Measurements from ENCODE around the gene ING5.

The ING5 gene

GRCh38 chr2:241686324-241686649 lies 15.6 kb upstream of the ING5 start:
- Histone ChIP-seq H3K36me3 (ENCODE audit: control insufficient read depth, low read length) (peaks cover 83% of the 10 kb centered on the region), H3K27ac (ENCODE audit: low read depth, low read length) (peak overlapping the region; percentile 44), H3K79me2 (ENCODE audit: control insufficient read depth, low read length) (peaks cover 95% of the 10 kb centered on the region), H3K9me3 (ENCODE audit: control insufficient read depth, insufficient read depth, low read length) (no peaks in the 10 kb centered on the region), H3K27me3 (ENCODE audit: control insufficient read depth, low read length) (no peaks in the 10 kb centered on the region), H3K4me3 (ENCODE audit: low read length) (peak overlapping the region; percentile 85), H3K4me1 (ENCODE audit: control insufficient read depth, low read length) (peaks cover 25% of the 10 kb centered on the region), H4K20me1 (ENCODE audit: control insufficient read depth, insufficient read depth, low read depth, low read length) (peaks cover 3% of the 10 kb centered on the region; the same call in 1 of the 2 replicates), H3F3A (ENCODE audit: control insufficient read depth, insufficient read depth) (no peaks in the 10 kb centered on the region), H3K9me2 (replicated peaks; ENCODE audit: control insufficient read depth, low read length) (no peaks in the 10 kb centered on the region), H3K4me2 (ENCODE audit: low read length) (peak overlapping the region; percentile 82)
- TF ChIP-seq, protein P1, sequence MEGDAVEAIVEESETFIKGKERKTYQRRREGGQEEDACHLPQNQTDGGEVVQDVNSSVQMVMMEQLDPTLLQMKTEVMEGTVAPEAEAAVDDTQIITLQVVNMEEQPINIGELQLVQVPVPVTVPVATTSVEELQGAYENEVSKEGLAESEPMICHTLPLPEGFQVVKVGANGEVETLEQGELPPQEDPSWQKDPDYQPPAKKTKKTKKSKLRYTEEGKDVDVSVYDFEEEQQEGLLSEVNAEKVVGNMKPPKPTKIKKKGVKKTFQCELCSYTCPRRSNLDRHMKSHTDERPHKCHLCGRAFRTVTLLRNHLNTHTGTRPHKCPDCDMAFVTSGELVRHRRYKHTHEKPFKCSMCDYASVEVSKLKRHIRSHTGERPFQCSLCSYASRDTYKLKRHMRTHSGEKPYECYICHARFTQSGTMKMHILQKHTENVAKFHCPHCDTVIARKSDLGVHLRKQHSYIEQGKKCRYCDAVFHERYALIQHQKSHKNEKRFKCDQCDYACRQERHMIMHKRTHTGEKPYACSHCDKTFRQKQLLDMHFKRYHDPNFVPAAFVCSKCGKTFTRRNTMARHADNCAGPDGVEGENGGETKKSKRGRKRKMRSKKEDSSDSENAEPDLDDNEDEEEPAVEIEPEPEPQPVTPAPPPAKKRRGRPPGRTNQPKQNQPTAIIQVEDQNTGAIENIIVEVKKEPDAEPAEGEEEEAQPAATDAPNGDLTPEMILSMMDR (IDR thresholded peaks at IDR 0.05; ENCODE audit: low read depth, low read length, poor library complexity, severe bottlenecking), result no peak
- no peak for TF ChIP-seq EZH2phosphoT487 (IDR thresholded peaks at IDR 0.05; ENCODE audit: borderline replicate concordance, low read length)

DNA sequence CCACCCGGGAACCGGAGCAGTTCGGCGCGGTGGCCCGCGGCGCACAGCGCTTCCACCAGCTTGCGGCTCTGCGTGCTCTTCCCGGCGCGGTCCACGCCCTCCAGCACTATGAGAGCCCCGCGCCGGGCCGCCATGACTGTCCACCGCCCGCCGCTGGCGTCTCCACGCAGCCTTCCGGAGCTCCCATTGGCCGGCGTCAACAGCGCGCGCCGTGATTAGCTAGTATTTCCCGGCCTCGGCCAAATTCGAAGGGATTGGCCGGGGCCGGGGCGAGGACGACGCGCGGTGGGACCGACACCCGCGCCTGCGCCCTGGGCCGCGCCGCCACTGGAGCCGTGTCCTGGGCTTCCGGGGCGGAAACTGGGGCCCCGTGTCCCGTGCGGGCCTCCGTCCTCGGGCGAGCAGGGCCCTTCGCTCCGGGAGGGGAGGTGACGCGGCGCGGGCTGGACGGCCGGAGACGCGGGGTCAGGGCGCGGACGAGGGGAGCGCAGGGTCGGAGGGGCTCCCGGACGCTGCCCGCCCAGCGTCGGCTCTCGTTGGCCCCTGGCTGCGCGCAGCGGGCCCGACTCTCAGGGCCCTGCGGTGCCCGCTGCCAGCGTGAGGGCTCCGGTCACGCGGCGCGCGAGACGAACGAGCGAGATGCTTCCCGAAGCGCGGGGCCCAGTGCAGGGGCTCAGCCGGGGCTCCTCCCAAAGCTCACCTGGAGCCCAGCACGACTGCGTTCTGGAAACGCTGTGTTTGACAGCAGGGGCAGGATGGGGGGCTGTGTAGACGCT lies 15.0 kb upstream of the ING5 start, which contains the start of gene DTYMK:
DTYMK (minus strand) TSS at position 166 of the 776 bp plus-strand sequence; CDS start at position 134, 32 bp downstream.
- Histone ChIP-seq H3K27ac (ENCODE audit: low read depth, low read length) (peak within 1 kb of the TSS; percentile 63), H3K9me2 (replicated peaks; ENCODE audit: control insufficient read depth, low read length) (no peaks in the 10 kb centered on the region), H4K20me1 (ENCODE audit: control insufficient read depth, insufficient read depth, low read depth, low read length) (peaks cover 3% of the 10 kb centered on the region; the same call in 1 of the 2 replicates), H3K4me2 (ENCODE audit: low read length) (peak within 1 kb of the TSS; percentile 92), H3K36me3 (ENCODE audit: control insufficient read depth, low read length) (peaks cover 83% of the 10 kb centered on the region), H3K4me3 (ENCODE audit: low read length) (peak within 1 kb of the TSS; percentile 85), H3K79me2 (ENCODE audit: control insufficient read depth, low read length) (peaks cover 95% of the 10 kb centered on the region), H3F3A (ENCODE audit: control insufficient read depth, insufficient read depth) (no peaks in the 10 kb centered on the region), H3K9me3 (ENCODE audit: control insufficient read depth, insufficient read depth, low read length) (no peaks in the 10 kb centered on the region), H3K27me3 (ENCODE audit: control insufficient read depth, low read length) (no peaks in the 10 kb centered on the region), H3K4me1 (ENCODE audit: control insufficient read depth, low read length) (peaks cover 25% of the 10 kb centered on the region)
- no peak for TF ChIP-seq EZH2phosphoT487 (IDR thresholded peaks at IDR 0.05; ENCODE audit: borderline replicate concordance, low read length)
- TF ChIP-seq, protein P1 (IDR thresholded peaks at IDR 0.05; ENCODE audit: low read depth, low read length, poor library complexity, severe bottlenecking), result no peak

DNA sequence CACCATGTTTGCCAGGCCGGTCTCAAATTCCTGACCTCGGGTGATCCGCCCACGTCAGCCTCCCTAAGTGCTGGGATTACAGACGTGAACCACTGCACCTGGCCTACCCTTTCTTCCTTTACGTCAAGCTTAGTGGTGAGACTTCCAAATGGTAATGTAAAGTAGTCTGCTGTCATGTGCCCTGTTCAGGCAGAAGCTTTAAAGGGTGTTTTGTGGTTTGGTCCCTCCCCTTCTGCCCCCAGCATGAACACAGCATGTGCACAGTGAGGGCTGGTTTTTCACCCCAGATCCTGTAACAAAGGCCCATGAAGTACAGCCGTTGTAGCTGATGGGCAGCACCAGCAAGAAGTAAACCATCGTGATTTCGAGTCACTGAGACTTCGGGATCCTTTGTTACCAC lies 12.5 kb upstream of the ING5 start:
- Histone ChIP-seq H4K20me1 (ENCODE audit: control insufficient read depth, insufficient read depth, low read depth, low read length) (peaks cover 3% of the 10 kb centered on the region; the same call in 1 of the 2 replicates), H3K4me1 (ENCODE audit: control insufficient read depth, low read length) (peaks cover 25% of the 10 kb centered on the region), H3K36me3 (ENCODE audit: control insufficient read depth, low read length) (peaks cover 78% of the 10 kb centered on the region), H3K9me3 (ENCODE audit: control insufficient read depth, insufficient read depth, low read length) (no peaks in the 10 kb centered on the region), H3K27me3 (ENCODE audit: control insufficient read depth, low read length) (no peaks in the 10 kb centered on the region), H3K4me2 (ENCODE audit: low read length) (peak overlapping the region; percentile 37), H3K79me2 (ENCODE audit: control insufficient read depth, low read length) (peaks cover 75% of the 10 kb centered on the region), H3F3A (ENCODE audit: control insufficient read depth, insufficient read depth) (peaks cover 2% of the 10 kb centered on the region; the same call in 1 of the 2 replicates), H3K27ac (ENCODE audit: low read depth, low read length) (no peak overlapping the region), H3K9me2 (replicated peaks; ENCODE audit: control insufficient read depth, low read length) (no peaks in the 10 kb centered on the region), H3K4me3 (ENCODE audit: low read length) (peak overlapping the region; percentile 21; the same call in 1 of the 2 replicates)
- TF ChIP-seq, protein P1 (IDR thresholded peaks at IDR 0.05; ENCODE audit: low read depth, low read length, poor library complexity, severe bottlenecking), result no peak
- no peak for TF ChIP-seq EZH2phosphoT487 (IDR thresholded peaks at IDR 0.05; ENCODE audit: borderline replicate concordance, low read length)
